Stimulated activated CD8-positive, alpha-beta memory T cell treated with anti-CD3 and anti-CD28 coated beads, Interleukin-2, amount 100 ng/mL, for 48 hours (primary cell): ENCODE measurements around the gene BCL2.

ENCODE experiments used
- DNase-seq, 2 donors: peaks; one replicate each; pipeline ENCODE4 v3.0.0-alpha.2; 2020; ENCODE audit warnings: low read depth in 2 of 2

The BCL2 gene

DNA sequence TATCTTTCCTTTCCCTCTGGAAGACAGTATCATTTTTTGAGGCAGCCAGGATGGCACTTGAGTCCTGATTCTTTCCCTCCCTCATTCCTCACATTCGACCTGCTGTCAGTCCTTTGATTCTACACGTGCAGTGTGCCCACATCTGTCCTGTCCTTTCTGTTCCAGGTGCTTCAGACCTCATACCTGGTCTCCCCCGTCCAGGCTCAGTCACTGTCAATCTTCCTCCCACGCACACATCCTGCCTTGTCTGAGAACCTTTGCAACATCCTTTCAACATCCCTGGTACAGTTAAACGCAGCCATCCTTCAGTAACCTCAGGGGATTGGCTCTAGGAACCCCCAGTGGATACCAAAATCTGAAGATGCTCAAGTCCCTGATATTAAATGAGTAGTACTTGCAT is 10.1 kb downstream of the BCL2 start:
- no peak for DNase-seq

DNA sequence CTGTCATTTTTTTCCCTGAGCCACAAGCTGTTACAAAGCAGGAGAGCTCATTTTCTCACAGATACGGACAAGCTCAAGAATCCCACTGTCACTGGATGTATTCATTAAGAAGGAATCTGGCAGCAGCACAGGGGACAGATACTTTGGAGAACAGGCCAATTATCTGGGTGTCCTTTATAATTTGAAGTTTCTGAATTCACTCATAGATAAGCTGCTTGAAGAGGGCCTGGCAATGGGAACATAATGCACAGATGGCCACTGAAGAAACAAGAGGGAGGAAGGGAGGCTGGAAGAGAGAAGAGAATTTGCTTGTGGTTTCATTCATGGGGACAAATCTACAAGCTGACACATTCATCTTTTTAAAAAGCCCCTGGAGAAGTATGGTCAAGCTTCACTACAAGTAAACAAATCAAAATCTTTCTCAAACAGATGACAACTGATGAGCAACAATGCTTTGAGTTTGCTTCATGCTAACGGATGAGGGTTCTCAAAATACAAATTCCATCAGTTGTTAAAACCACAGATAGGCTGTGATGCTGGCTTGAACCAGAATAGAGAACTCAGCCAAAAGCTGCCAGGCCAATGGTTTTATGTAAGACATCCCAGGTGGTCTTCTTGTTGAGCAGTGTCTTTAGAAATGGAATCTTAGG is 11.9 kb downstream of the BCL2 start:
- DNase-seq = no peak

DNA sequence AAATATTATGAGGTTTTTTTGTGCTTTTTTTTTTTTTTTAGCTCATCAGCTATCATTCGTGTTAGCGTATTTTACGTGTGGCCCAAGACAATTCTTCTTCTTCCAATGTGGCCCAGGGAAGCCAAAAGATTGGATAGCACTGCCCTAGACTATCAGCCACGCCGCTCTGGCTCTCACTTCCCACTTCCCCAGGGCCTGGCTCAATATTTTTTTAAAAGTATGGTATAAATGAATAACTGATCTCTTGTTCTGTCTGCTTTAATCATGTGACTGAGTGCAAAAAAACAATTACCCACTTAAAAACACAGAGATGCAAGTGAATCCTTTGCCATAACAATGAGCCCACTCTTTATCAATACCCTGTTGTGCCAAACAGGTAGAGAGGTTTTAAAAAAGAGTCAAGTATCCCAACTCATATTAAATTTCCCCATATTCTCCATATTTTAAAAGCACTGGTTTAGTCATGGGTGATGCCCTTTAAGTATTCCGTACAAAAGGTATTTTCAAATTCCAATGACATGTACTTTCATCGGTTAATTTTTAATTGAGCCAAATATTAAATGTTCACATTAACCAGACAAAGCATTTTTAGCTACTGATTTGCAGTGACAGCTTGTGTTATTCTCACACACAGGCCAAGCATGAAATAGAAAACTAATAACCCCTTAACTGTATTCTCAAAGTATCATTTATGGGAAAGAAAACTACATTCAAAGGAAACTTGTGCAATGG is 12.6 kb downstream of the BCL2 start:
- no peak for DNase-seq

DNA sequence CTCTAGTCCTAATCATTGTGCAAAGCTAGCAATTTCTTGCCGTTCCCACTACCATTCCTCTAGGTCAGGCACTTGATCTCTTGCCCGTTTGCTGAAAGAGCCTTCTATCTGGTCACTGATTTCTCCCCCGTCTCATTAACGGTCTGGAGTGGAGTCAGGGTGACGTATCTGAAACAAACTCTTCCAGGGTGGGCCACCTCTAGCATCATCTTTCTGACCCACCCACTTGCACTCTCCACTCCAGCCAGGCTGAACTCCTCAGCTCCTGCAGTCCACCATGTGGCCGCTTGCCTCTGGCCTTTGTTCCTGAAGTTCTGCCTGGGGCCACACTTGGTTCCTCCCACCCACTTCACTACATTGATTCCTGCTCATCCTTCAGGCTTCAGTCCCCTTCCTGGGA is 13.3 kb downstream of the BCL2 start:
- DNase-seq = no peak

DNA sequence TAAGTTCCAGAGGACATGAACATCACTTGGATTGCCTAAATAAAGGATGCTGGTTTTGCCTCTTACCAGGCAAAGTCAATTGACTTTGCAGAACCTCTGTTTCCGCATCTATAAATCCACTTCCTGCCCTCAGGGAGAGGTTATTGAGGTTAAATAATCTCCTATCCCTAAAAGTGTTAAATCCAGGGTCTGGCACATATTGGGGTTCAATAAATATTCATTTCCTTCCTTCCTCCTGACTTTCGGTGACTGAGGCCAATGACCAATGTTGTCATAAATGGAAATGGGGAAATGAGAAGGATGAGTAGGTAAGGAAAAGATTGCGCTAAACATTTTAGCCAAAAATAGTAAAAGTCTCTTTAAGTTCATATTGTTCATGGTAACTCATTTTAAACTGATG is 16.0 kb downstream of the BCL2 start:
- DNase-seq = no peak

DNA sequence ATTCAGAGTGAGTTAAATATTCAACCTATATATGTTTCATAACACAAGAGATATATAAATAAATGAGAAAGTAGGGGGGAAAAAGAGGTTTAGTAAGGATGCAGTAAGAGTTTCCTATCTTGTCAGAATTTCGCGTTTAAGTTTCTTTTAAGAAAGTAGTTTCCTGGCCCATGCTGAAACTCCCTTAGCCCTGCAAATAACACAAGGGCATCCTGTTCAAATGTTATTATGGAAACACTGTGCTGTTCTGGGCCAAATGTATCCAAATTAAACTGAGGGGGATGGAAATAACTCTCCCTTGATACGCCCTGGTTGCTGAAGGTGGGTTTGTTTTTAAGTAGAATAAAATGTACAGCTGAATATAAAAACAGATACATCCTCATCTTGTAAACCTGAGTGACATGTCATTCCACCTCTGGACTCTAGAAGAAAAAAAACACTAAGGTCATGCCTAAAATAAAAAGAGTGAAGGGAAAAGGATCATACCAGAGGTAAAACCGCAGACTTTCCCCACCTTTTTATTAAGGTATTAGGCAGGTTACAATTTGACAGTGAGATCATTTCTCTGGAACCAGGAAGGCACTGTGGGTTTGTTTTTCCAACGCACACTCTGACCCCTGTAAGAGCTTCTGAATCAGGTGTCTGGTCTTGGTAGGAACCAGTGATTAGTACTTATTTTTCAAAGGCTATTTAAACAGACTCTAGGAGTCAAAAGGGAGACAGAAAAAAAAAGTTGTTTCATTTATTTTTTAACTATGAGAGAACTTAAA is 16.7 kb downstream of the BCL2 start:
- DNase-seq = no peak

DNA sequence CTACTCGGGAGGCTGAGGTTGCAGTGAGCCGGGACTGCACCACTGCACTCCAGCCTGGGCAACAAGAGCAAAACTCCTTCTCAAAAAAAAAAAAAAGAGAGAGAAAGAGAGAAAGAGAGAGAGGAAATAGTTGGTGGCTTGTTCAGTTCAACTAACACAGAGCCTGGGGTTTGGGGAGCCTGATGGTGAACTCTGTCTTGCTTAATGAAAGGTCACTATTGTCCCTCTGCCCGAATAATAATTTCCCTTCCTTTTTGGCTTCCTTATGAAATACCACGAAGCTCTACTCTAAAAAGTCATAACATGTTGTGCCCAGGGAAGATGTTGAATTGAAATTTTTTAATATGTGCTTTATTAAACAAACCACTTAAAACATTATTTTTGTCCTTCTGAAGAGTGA is 17.3 kb downstream of the BCL2 start:
- no peak for DNase-seq

DNA sequence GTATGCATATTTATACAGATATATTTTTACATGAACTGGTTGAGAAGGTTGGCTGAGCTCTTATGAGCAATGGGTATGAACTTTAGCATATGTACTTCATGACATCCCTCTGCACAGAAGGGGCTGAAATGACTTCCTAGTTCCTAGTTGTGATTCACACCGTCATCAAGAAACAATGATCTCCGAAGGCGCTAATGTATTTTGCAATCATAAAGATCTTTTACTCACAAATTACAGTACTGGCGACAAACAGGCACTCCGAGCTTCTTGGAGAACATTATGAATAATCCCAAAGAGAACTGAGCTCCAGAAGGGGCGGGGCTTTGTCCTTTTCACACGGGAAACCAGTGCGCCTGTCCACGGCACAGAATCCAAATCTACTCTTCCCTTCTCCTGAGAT is 18.1 kb downstream of the BCL2 start:
- DNase-seq = no peak

DNA sequence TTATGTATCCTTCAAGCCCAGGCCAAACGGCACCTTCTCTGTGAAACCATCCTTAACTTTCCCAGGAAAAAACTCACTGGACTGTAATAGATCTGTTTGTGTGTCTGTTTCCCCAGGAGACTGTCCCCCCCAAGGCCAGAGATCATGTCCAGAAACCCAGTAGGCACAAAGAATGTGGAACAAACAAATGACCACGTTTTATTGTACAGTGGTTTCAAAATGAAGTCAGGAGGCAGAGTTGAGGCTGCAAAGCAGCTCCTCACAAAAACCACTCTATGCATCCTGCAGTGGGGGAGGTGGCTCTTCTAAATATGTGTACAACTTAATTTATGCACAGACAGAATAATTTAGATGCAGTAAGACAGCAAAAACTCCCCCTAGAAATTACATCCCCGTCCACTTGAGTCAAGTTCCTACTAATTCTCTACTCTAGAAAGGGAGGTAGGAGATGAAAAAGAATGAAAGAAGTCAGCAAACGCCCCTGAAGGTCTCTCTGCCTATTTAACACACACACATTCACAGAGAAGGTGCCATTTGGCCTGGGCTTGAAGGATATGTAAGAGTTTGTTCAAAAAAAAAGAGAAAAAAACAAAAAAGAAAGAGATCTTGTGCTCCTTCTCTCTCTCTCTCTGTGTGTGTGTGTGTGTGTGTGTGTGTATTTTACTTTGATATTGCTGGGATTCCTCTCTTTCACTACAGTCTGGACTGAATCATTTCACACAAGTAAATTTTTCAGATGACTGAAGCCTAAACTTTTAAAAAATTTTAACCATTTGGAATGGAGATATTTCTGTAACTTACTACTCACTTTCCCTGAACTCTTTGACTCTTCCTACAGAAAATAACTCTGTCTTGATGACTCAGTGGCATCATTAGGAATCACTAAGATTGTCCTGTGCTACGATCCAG is 19.5 kb downstream of the BCL2 start:
- DNase-seq = no peak

DNA sequence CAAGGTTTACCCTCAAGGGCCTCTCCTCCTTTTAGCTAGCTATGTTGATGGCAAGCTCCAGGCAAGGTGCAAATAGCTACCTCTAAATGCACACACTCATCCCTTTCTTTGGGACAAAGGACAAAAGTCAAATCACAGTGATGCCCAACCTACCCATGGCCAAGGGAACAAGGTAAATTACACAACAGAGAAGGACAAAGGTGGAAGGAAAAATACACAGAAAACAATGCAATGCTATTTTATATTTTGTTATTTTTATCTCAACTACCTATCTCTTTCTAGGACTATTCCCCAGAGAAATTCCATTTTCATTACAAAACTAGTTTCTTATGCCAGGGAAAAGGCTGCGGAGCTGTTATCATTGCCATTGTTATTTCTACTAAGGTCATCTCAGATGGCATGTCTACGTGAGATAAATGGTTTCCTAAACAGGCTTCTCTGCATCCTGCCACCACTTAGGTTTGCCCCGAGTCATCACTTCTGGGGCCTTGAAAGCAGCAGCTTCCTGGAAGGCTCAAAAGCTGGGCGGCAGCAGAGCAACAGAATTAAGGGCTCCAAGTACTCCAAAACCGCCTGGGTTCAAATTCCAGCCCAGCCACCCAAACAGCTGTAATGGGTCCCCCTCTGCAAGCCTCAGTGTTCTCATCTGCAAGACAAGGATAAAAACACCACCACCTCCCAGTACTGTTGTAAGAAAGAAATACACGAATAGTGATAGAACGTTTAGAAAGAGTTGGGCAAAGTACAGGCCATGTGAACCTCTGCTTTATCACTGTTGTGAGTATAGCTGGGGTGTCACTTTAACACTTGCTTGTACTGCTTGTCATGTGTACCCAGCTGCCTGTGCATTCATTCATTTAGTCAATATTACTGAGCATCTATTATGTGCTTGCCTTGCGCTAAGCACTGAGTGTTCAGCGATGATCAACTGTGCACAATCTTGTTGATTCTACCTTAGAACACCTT is 20.9 kb downstream of the BCL2 start:
- DNase-seq = no peak

DNA sequence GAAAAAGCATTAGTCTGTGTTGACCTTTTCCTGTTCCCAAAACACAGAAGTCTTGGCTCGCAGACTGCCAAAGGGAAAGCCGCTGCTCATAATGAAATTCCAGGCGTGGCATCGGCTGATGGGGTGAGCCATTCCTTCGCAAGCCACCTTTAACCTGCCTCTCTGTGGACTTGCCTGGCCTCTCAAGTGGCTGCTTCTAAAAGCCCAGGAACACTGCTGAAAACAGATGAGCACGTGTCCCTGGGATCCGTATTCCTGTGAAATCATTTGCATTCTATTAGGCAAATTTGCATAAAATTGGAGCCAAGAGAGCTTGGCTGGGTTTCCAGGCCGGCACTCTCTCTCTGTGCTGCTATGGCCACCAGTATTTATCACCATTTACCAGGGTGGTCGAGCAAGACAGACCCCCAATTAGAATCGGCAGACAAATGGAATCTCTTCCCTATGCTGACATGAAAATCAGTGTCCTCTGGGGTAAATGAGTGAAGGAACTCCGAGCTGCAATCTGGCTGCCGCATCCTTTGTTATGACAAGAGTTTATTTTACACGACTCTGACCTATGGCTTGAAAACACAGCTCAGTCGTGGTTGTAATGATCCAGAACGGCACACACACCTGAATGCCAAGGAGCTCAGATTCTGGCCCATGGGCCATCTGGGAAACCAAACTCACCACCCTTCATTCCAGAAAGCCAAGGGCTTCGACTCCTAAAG is 21.7 kb downstream of the BCL2 start:
- no peak for DNase-seq

DNA sequence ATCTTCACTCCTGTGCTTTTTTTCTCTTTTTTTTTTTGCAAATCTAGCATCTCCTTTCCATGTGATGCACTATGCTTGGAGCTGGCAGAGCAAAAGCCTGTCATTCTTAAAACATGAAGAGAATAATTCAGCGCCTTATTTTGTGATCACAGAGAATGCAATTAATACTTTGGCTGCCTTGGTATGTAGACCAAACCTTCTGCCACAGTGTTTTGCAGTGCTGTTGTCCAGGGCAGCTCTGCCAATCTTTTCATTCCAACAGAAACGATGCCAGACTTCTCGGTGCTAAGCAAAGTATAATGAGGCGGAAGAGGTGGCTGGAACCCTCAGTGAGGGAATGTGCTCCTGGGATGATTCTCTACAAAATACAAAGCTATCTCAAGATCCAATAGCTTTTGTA is 25.6 kb downstream of the BCL2 start:
- DNase-seq = no peak

DNA sequence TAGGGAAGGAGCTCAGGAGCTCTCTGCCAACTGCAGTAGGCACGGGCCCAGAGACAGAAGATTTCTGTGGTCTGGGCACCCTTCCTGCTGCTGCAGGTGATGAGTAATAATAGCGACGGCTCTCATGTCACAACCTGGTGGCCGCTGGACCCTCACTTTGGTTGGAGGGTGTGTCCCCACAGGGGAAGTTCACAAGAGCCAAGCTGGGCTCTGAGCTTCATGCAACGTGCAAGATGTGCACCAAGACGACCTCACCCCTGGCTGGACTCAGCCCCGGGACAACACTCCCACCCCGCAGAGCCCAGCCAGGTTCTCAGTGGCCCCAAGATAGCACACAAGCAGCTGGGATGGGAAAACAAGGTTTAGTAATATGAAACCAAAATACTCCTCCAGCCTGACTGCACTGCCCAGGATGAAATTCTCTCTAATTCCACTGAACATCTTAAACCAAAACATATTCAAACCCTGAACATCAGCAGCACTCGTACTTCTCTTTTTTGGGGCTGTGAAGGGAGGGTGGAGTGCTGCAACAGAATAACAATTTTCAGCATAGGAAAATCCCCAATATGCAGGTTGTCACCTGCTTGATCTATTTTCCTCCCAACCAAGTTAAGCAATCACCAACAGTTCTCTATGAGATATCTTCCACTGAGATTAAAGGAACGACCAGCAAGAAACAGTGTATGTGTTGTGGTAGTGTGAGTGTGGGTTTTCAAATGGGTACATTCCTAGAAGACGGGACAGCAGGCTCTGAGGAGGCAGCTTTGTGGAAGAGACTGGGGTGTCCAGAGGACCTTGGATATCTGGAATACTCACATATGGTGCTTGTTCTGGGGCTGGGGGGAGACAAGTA is 26.5 kb downstream of the BCL2 start:
- DNase-seq = no peak

DNA sequence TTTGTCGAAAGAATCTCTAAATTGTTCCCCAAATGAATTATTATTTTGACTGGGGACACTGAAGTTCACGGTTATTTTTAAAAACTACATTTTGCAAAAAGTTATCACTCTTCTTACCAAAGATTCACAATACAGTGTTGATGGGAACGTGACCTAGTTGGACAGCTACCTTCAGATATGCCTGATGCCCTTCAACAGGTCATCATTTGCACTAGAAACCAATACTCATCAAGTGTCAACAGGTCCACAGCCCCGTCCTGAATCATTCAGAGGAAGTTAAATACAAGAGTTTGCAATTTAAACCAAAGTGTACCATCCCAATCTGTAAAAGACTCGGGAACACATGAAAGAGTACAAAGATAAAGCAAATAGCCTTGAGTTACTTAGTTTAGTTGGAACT is 28.3 kb downstream of the BCL2 start:
- DNase-seq = no peak

DNA sequence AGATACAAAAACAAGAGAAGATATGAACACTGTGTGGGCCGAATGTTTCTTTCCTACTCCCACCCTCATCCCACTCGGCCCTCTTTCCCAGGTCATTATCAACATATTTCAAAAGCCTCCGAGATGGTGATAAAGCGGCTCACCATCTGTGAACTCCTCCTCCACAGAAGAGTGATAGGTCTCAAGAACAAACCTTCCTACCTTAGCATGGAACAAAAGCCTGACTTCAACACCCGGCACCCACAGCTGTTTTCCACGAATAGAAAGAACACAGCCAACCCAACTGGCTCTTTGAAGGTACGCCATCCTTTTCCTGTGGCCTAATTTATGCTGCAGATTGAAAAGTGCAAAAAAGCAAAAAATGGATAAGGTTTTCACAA is 28.8 kb downstream of the BCL2 start:
- no peak for DNase-seq

DNA sequence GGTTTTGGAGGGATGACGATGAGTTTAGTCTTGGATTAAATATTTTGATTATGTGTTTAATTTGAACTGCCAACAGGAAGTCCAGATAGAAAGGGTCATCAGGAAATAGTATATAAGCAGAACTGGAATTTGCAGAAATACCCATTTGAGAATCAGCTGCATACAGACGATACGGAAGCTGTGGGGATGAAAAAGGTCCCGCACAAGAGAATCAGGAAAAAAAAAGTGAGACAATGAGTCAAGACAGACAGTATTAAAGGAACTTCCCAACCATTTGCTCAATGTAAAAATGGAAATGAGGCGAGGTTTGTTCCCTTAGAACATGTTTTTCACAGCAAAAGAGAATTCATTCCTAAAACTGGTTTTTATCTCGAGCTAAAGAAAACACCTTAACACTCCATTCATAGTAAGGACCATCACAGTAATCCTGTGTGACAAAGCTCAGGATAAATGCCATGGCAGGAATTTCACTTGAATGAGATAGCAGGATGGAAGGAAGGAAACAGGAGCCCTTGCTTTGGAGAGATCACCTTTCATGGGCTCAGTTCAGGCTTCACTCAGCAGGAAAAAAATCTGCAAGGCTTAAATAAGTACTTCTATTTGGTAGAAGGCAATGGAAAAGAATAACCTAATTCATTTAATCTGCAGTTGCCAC is 29.3 kb downstream of the BCL2 start:
- DNase-seq = no peak

DNA sequence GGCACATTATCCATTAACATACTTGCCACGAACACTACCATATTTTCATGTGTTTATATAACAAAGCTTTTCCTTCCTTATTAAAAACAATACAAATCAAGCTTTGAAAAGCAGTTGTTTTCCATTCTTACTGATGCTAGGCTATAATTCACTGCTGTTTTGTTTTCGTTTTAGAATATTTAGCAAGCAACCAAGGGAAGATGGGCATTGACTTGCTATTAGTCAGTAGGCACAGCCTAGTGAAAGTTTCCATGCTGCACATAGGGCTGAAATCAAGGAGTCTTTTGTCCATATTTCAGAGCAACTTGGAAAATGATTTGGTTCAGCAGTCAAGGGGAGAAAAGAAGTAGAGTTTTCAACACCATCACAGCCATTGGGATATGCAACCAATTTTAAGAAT is 31.3 kb downstream of the BCL2 start:
- DNase-seq = no peak

DNA sequence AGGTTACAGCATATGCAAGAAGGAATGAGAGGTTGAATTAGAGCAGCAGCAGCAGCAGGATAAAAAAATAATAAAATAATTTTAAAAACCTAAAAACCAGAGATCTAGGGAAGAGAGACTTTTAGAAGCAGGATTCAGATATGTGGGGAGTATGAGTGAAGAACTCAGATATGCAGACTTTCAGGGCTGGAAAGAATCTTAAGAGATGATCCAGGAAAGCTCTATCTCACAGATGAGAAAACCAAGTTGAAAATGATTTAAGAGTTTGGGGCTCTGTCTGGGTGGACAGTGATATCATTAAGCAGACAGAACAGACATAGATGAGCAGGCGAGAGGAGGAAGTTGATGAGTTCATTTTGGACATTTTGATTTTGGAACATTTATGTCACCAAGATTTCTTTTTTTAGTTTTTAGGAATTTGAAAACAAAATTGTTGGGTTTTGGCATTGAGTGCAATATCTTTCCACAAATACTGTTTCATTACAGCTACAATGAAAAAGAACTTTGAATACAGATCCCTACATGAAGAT is 31.8 kb downstream of the BCL2 start:
- no peak for DNase-seq
